Fibroblast of mammary gland (primary cell): ENCODE results near the gene SAE1.
"Not testable (repeated sequence)": the region's sequence is repeated elsewhere in the genome, so short reads cannot be mapped to it uniquely, and the experiment has no call there.

ENCODE experiments used
- DNase-seq: peaks from one replicate; pipeline ENCODE4 v3.0.0-alpha.2; 2010; ENCODE audit warnings: low read depth
- H3K4me3 ChIP-seq: 2 replicates; pipeline ENCODE4 v1.5.1; 2011; ENCODE audit warnings: low read depth, mild to moderate bottlenecking, low read length, moderate library complexity; ENCODE audit not compliant: control insufficient read depth
- TF ChIP-seq, protein P1 (sequence below): conservative IDR thresholded peaks from 2 replicates; pipeline ENCODE4 v1.5.1; 2011; ENCODE audit warnings: low read depth, low read length, inconsistent platforms; ENCODE audit not compliant: control insufficient read depth, insufficient read depth

SAE1 gene

DNA sequence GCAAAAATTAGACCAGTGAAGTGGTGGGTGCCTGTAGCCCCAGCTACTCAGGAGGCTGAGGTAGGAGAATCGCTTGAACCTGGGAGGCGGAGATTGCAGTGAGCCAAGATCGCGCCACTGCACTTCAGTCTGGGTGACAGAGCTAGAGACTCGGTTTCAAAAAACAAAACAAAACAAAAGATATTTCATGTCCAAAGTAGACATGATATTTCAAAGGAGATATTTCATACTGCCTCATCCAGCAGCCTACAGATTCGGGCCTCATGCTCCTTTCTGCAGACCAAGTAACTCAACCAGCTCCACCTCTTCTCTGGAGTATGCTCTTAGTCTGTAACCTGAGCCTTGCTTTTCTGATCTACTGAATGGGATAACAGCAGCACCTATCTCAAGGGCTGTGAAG is 32.0 kb upstream of the SAE1 start:
- H3K4me3 ChIP-seq: no peak overlapping the region
- DNase-seq: no peak
- TF ChIP-seq, protein P1, sequence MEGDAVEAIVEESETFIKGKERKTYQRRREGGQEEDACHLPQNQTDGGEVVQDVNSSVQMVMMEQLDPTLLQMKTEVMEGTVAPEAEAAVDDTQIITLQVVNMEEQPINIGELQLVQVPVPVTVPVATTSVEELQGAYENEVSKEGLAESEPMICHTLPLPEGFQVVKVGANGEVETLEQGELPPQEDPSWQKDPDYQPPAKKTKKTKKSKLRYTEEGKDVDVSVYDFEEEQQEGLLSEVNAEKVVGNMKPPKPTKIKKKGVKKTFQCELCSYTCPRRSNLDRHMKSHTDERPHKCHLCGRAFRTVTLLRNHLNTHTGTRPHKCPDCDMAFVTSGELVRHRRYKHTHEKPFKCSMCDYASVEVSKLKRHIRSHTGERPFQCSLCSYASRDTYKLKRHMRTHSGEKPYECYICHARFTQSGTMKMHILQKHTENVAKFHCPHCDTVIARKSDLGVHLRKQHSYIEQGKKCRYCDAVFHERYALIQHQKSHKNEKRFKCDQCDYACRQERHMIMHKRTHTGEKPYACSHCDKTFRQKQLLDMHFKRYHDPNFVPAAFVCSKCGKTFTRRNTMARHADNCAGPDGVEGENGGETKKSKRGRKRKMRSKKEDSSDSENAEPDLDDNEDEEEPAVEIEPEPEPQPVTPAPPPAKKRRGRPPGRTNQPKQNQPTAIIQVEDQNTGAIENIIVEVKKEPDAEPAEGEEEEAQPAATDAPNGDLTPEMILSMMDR: no peak

- DNase-seq: no peak
- H3K4me3 ChIP-seq: no peak overlapping the region
- TF ChIP-seq, protein P1: no peak
Measured at GRCh38 chr19:47099576-47100050, 31.0 kb upstream of the SAE1 start.

DNA sequence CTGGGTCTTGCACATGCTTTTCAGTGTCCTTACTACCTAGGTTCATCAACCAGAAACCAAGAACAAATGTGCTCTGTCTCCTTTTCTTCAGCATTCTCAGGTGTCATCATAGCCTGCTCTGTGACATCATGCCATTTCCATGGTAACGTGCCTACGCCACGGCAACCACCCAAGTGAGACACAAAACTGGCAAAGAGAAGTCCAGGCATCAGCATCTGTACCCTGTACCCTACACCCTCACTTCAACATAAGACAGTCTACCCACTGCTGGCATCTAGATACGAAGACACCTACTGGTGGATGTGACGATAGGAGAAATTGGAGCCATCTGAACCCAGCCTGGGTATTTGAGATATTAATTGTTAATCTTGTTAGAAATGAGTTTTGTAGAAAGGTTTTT is 30.3 kb upstream of the SAE1 start:
- TF ChIP-seq, protein P1: no peak
- no peak for DNase-seq
- no peak overlapping the region for H3K4me3 ChIP-seq

DNA sequence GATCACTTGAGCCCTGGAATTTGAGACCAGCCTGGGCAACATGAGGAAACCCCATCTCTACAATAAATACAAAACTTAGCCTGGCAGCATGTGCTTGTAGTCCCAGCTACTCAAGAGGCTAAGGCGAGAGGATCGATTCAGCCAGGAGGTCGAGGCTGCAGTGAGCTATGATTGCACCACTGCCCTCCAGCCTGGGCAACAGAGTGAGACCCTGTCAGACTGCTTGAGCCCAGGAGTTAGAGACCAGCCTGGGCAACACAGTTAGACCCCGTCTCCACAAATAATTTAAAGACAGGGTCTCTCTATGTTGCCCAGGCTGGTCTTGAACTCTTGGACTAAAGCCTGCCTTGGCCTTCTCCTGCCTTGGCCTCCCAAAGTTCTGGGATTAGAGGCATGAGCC is 29.5 kb upstream of the SAE1 start:
- DNase-seq, H3K4me3 ChIP-seq: not testable (repeated sequence)

DNA sequence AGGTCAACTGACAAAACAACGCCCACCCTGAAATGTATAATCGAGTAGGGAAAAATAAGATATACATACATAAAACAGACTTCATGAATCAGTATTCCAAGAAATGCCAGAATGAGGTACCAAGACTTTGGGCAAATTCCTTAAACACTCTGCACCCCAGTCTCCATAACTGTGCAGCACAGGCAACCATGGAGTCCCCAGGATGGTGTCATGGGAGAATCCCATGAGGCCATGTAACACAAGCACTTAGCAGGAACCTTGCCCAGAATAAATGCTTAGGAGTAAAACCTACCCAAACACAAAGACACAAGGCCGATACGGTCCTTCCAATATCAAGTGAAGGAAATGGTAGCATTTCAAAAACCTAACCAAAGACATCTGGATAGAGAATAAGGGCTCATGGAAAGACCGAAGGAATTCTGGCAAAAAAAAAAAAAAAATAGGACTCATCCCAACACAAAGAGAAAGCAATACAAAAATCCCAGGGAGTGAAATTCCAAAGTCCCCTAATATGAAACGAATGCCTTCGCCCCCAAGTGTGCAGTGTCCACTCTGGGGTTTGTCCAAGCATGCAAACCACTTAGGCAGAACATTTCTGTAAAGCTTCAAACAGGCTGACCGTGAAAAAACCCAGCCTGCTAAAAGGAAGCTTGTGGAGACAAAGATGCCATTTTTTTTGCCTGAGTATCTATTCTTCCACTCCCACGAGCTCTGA is 28.1 kb upstream of the SAE1 start:
- DNase-seq: no peak
- TF ChIP-seq, protein P1: no peak

GRCh38 chr19:47104680-47105079 is 26.0 kb upstream of the SAE1 start:
- TF ChIP-seq, protein P1: no peak
- no peak overlapping the region for H3K4me3 ChIP-seq
- no peak for DNase-seq

More for the DNA sequence above, 28.1 kb upstream of the SAE1 start:
- no peak overlapping the region for H3K4me3 ChIP-seq

- no peak for DNase-seq
- H3K4me3 ChIP-seq: no peak overlapping the region
- TF ChIP-seq, protein P1: no peak
Measured at GRCh38 chr19:47105874-47106273, 24.8 kb upstream of the SAE1 start.
